Activated CD4-positive, CD25-positive, alpha-beta regulatory T cell treated with anti-CD3 and anti-CD28 coated beads, Interleukin-2, amount 50 U/mL, for 72 hours (primary cell): ENCODE data around the gene IL6R.

Experiments
- DNase-seq: peaks from one replicate; pipeline ENCODE4 v3.0.0; 2021

IL6R gene

DNA sequence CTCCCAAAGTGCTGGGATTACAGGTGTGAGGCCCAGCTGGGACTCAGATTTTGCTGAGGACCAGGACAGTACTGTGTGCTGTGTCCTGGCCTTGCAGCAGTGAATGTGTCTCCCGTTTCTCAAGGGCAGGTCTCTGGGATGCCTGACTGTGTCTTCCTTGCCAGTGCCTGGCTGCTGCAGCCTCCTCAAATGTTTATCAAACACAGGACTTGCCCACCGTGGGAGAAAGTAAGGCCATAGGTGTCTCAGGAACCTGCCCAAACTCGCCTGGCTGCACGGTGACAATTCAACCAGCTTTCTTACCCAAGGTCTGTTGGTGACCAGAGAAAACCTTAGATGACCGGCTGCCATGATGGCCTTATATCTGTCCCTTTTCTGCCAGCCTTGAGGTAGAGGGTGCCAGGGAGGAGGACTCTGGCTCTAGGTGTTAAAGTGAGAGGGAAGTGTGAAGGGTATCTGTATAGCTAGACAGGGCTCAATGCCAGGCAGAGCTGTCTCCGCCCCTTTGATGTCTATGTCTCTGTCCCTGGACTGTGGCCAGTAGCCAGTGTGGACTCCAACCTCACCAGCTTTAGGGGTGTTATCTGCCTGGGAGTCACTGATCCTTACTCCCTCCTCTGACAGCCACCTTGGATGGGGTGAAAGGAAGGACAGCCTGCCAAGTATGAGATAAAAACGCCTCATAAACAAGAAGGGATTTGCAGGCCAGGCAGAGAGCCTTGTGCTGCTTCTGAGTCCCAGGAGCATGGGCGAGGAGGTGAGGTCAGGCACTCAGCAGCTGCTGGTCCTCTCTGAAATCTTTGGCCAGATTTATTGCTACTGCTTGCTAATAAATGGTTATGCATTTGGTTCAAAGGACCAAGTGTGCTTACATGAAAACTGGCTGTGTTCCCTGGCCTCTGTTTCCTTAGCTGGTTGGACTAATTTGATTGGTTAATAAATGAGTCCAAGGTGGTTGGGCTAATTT is 22.3 kb downstream of the IL6R start:
- DNase-seq: no peak

DNA sequence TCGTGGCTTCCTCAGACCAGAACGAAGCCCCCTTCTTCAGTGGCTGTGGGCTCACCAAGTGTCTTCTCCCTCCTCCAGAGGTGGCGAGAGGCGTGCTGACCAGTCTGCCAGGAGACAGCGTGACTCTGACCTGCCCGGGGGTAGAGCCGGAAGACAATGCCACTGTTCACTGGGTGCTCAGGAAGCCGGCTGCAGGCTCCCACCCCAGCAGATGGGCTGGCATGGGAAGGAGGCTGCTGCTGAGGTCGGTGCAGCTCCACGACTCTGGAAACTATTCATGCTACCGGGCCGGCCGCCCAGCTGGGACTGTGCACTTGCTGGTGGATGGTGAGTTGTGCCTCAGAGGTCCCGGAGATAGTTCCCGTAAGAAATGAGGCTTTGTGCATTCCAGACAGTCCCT is 24.0 kb downstream of the IL6R start:
- no peak for DNase-seq

DNA sequence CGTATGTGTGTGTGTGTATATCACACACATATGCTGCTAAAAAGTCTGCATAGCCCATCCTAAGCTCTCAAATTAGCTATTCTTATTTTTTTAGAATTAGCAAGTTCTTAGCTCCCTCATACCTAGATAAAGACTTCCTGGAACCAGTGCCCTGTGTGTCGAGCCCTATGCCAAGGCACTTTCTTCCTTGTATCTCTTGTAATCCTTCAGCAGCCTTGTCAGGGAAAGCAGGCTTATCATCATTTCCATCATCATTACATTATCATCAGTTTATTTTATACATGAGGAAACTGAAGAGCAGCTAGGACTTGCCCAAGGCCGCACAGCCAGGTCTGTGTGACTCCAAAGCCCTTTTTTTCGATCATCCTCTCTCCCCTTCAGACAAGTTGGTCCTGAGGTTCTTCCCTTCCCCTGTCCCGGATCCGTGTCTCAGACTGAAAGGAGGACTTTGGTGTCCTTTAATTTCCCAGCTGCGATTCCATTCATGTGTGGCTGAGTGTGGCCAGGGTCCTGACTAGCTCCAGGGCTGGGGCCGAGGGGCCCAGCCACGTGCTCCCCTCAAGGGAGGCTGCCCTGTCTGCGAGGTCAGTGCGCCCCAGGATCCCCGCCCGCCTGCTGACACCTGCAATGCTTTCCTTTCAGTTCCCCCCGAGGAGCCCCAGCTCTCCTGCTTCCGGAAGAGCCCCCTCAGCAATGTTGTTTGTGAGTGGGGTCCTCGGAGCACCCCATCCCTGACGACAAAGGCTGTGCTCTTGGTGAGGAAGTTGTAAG is 24.9 kb downstream of the IL6R start:
- no peak for DNase-seq

DNA sequence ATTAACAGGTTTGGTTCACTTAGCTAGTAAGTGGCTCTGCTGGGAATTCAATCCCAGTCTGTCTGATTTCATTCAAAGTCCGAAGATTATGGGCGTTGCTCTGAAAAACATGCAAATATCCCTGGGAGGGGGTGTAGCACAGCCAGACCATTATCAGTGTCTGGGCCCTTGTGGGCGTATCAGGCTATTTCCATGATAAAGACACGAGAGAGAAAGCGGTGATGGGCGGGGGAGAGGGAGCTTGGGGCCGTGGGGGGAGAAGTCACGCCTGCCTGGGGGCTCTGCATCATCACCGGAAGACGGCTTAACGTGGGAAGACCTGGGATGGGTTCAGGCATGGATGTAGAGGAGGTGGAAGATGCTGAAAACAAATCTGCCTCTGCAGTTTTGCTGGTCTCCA is 25.8 kb downstream of the IL6R start:
- no peak for DNase-seq

DNA sequence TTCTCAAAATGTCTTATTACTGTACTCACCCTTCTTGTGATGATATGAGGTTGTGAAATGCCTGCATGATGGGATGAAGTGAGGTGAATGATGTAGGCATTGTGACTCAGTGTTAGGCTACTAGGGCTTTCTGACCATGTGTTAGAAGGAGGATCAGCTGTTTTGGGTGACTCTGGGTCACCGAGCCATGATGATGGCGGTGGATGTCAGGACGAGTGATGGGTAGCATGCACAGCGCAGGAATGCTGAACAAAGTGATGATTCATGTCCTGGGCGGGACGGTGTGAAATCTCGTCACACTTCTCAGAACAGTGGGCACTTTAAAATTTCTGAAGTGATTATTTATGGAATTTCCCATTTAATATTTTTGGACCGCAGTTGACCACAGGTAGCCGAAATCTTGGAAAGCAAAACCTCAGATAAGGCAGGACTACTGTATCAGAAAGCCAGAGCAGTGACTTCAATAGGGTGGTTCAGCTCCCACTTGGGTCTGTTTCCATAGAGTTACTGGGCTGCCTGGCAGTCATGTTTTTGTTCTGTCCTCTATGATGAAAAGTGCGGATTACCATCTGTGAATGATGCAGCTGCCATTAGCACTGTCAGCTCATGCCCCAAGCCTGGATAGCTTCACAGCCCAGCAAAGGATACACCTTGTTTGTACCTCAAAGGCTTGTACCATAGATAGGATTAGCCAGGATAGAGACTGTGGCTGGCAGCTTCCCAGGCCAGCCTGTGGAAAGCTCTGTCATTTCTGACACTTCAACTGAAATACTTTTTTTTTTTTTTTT is 26.6 kb downstream of the IL6R start:
- peak; percentile 47 for DNase-seq

DNA sequence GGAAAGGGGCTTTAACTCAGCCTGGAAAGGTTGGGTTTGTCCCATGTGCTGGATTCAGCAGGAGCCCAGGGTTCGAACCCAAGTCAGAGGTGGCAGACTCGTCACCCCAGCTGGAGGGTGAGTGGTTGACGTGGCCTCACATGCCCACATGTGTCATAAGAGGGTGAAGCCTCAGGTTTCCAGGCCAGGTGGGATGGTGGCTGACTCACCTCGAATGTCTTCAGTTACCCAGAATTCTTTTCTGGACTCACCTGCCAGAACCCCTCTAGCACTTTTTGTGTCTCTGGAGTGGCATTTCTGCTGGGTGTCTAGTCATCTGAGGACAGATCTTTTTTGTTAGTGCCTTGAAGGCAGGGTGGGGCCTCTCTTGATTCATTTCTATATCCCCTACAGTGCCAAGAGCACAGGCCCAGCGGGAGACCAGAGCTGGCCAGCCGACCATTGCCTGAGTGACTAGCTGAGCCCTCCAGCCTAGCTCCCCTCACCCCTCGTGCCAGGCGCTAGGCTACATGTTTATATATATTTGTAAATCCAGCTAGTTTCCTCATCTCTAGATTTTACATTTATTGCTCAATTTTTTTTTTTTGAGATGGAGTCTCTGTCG is 28.1 kb downstream of the IL6R start:
- DNase-seq: no peak

DNA sequence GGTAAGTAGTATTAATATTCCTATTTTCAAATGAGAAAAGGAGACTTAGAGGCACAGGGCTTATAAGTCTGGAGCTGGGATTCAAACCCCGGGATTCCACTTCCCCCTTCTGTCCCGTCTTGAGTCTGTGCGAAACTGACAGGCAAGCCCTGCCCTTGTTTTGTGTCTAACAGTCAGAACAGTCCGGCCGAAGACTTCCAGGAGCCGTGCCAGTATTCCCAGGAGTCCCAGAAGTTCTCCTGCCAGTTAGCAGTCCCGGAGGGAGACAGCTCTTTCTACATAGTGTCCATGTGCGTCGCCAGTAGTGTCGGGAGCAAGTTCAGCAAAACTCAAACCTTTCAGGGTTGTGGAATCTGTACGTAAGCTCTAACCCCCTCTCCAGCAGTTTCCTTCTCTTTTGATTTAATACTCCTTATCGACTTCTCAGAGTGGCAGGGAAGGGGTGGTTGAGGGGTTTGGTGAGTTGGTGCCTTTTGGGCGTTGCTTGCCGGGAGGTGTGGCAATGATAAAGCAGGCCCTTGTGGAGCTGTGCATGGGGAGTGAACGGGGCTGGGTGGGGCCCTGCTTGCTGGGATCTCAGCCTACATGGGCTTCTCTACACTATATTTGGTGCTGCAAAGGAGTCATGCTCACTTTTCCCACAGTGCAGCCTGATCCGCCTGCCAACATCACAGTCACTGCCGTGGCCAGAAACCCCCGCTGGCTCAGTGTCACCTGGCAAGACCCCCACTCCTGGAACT is 29.4 kb downstream of the IL6R start:
- no peak for DNase-seq

DNA sequence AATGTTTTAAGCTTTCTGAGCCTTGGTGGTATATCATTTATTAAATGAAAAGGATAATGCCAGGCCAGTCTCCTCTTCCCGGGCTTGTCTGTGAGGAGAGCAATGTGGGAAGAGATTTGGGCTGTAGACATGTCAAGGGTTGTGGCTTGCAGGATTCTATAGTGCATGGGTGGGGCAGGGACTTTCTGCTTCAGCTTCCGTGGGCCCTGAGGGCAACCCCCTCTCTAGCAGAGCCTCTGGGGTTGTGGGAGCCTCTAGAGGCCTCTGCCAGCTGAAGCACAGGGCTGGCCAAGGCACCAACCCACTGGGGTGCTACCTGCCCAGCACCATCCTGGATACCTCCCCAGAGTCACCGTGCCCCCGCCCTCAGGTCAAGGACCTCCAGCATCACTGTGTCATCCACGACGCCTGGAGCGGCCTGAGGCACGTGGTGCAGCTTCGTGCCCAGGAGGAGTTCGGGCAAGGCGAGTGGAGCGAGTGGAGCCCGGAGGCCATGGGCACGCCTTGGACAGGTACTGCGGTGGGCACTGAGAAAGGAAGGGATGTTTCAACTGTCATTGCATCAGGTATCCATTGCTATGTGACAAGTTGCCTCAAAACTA is 30.6 kb downstream of the IL6R start:
- no peak for DNase-seq

DNA sequence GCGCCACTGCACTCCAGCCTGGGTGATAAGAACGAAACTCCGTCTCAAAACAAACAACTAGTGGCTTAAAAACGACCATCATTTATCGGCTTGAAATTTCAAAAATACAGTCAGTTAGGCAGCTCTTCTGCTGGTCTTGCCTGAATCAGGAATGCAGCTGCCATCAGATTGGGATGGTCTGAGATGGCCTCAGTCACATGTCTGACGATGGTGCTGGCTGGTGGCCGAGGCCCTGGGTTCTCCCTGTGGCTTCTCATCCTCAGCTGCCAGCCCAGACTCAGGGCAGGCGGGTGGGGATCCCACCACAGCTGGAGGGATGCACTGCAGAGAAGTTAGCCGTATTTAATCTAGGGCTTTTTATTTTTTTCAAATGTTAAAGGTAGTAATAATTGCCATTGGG is 31.3 kb downstream of the IL6R start:
- no peak for DNase-seq

DNA sequence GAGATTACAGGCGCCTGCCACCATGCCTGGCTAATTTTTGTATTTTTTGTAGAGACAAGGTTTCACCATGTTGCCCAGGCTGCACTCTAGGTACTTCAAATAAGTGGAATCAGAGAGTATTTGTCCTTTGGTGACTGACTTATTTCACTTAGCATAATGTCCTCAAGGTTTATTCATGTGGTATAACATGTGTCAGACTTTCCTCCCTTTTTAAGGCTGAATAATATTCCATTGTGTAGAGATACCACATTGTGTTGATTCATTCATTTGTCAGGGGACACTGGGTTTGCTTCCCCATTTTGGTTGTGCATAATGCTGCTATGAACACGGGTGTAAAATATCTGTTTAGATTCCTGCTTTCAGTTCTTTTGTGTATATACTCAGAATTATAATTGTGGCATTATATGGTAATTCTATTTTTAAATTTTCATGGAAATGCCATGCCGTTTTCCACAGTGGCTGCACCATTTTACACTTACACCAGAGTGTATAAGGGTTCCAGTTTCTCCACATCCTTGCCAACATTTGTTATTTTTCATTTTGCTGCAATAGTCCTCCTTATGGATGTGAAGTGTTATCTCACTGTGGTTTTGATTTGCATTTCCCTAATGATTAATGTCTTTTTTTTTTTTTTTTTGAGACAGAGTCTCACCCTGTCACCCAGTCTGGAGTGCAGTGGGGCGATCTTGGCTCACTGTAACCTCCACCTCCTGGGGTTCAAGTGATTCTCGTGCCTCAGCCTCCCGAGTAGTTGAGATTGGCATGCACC is 35.1 kb downstream of the IL6R start:
- DNase-seq: no peak

DNA sequence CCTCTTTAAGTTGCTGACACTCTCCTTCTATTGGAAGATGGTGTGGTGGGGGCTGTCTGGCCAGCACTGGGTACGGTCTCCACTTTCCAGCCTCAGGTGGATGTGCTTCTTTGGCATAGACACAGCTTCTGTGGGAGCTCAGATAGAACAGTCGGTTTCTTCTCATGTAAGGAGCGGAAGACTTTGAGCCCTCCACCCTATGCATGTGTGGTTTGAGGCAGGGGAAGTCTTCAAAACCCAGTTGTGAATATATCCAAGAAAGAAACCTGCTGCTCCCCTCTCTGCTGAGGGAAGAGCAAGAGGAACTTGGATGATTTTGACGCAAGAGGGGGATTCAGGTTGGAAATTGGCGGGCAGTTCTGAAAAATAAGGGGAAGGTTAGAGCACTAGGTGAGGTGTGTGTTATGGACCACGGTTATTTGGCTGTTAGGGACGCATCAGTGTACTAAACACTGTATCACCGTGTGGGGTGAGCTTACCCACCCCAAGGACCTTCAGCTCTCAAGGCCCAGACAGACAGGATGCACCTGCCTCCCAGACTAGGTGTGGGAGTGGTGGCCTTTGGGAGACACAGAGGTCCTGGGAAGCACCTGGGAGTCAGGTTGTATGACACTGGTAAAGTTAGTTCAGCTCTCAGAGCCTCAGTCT is 36.2 kb downstream of the IL6R start:
- DNase-seq: no peak

GRCh38 chr1:154442006-154442740 is 37.0 kb downstream of the IL6R start:
- DNase-seq: no peak

GRCh38 chr1:154443274-154444013 is 38.3 kb downstream of the IL6R start:
- no peak for DNase-seq

GRCh38 chr1:154445040-154445472 is 39.9 kb downstream of the IL6R start:
- peak; percentile 55 for DNase-seq

- DNase-seq: no peak
These were observed 41.1 kb downstream of the IL6R start for GRCh38 chr1:154446292-154446691.

DNA sequence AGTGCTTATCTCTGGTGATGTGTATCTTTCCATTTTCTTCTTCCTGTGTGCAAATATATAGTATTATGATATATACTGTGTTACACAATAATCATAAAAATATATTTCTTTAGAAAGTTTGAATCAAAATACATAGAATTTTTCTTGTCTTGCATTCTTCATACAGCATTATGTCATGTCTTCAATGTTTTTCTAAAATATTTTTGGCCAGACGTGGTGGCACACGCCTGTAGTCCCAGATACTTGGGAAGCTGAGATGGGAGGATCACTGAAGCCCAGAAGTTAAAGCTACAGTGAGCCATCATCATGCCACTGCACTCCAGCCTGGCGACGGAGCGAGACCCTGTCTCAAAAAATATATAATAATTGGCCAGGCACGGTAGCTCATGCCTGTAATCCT is 41.6 kb downstream of the IL6R start:
- no peak for DNase-seq

DNA sequence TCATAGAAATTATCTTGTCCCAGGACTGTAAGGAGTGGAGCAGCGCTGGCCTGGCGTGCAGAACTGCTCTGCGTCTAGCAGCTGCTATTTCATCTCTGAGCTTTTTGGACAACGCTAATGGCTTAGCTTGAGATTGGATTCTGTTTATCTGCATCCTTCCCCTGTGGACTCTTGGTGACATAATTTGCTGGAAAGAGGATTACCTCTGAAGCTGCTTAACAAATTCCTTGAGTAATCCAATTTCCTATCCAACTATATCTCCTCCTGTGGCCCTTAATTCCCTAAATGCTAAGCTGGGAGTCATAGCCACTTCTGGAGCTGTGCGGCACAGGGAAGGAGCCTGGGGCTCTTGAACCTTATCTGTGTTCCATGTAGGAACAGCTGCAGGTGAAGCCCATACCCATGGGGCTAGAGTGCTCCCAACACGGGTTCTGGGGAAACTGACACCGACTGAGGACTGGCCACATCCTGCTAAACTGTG is 43.2 kb downstream of the IL6R start:
- DNase-seq: no peak

DNA sequence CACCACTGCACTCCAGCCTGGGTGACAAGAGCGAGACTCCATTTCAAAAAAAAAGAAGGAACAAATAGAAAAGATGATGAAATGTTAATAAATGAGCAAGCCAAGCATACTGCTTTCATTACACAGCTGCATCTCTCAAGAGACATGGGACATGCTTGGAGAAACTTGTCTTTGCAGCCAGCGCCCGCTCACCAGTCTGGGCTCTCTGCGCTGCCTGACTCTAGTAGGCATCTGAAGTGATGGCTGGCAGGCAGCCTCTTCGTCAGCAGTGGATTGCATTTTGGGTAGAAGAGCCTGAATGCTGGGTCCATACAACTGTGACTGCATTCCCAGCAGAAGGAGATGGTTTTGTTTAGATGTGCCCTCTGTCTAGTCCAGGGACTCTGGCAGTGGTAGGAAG is 48.0 kb downstream of the IL6R start:
- DNase-seq: no peak
